Ascending aorta (tissue), 2 donors: ENCODE measurements around the gene ZDHHC18. TPM values are rescaled to one million over a fixed set of nuclear protein-coding genes. Genes with fewer than 3 reads are reported as not detected.
A peak's percentile ranks its signal among the peaks of the same experiment; 100 is the strongest.

Experiments
- DNase-seq, 2 donors: peaks; one replicate each; pipeline ENCODE4 v3.0.0-alpha.2; 2019; ENCODE audit warnings: low spot score in 2 of 2
- H3K27ac ChIP-seq, 2 donors: fragments of 200-600 bp; sonication (generic); one replicate each; pipeline ENCODE4 v1.5.1; 2016 to 2017; ENCODE audit warnings: mild to moderate bottlenecking in 1 of 2
- H3K27me3 ChIP-seq: fragments of 200-600 bp; sonication (generic); one replicate; pipeline ENCODE4 v1.5.1; 2017
- H3K36me3 ChIP-seq, 2 donors: fragments of 200-600 bp; sonication (generic); one replicate each; pipeline ENCODE4 v1.5.1; 2016
- H3K4me1 ChIP-seq, 2 donors: fragments of 200-600 bp; sonication (generic); one replicate each; pipeline ENCODE4 v1.5.1; 2016 to 2017; ENCODE audit warnings: mild to moderate bottlenecking in 1 of 2
- H3K4me3 ChIP-seq, 2 donors: fragments of 200-600 bp; sonication (generic); one replicate each; pipeline ENCODE4 v1.5.1; 2016 to 2017; ENCODE audit warnings: mild to moderate bottlenecking in 1 of 2
- H3K9me3 ChIP-seq, 2 donors: fragments of 200-600 bp; sonication (generic); one replicate each; pipeline ENCODE4 v1.5.1; 2016
- CTCF ChIP-seq, 3 experiments: fragments of 200-600 bp in 2 of 3; fragments of 450-650 bp in 1 of 3; sonication (generic) in 2 of 3; IDR thresholded peaks; one replicate each; pipeline ENCODE4 v1.5.1; 2016 to 2019; ENCODE audit warnings: antibody characterized with exemption in 3 of 3, mild to moderate bottlenecking in 1 of 3, moderate library complexity in 1 of 3
- intact Hi-C: fragments of 100-400 bp; cut with DNase I; formaldehyde crosslinking; loops from one replicate; pipeline ENCODE4 v1.15.1; 2023
- total RNA-seq: library from RNA; depleted of rRNA; stranded (reverse); fragments of >200 nt; gene quantifications from one replicate; pipeline ENCODE4 v1.1.0, GENCODE V29; 2016

The ZDHHC18 gene
- total RNA-seq, 1 donor from 2014 or later, result 36.0 TPM

GRCh38 chr1:26894263-26894662 is 67.8 kb downstream of the ZDHHC18 start:
- H3K4me3 ChIP-seq, result no peak overlapping the region
- H3K36me3 ChIP-seq, result peaks cover 49 to 53% of the 10 kb centered on the region in 2 donors
- intact Hi-C loops, result no loop called here
- no peaks in the 10 kb centered on the region for H3K27me3 ChIP-seq
- peaks cover 6 to 13% of the 10 kb centered on the region in 2 donors for H3K4me1 ChIP-seq
- no peaks in the 10 kb centered on the region for H3K9me3 ChIP-seq
- no peak for TF ChIP-seq CTCF (IDR thresholded peaks at IDR 0.05)
- DNase-seq, result no peak
- no peak overlapping the region for H3K27ac ChIP-seq

- Histone ChIP-seq H3K27ac (no peak overlapping the region), H3K27me3 (no peaks in the 10 kb centered on the region), H3K4me1 (peaks cover 6 to 15% of the 10 kb centered on the region in 2 donors), H3K9me3 (no peaks in the 10 kb centered on the region), H3K36me3 (peaks cover 46 to 49% of the 10 kb centered on the region in 2 donors), H3K4me3 (no peak overlapping the region)
- intact Hi-C loops, result no loop called here
- no peak for TF ChIP-seq CTCF (IDR thresholded peaks at IDR 0.05)
- DNase-seq, result no peak
These were observed 70.9 kb downstream of the ZDHHC18 start for GRCh38 chr1:26897351-26897750.

- H3K4me3 ChIP-seq, result peak within 1 kb of the TSS; percentile 66 to 95
- intact Hi-C loops, result loop anchor here (1.0 kb wide), 2 partner anchors 10 to 21 kb away; partner anchors contain the start of genes GPN2 and NUDC
These were observed 73.7 kb downstream of the ZDHHC18 start, which contains the start of gene GPATCH3 for GRCh38 chr1:26900001-26900814. Gene GPATCH3 (minus strand): TSS chr1:26900467. CDS start chr1:26900442, 25 bp downstream.

GRCh38 chr1:26900815-26901511 is 74.5 kb downstream of the ZDHHC18 start:
- H3K27ac ChIP-seq, result peak overlapping the region; percentile 67 to 87
- peaks cover 16 to 20% of the 10 kb centered on the region in 2 donors for H3K36me3 ChIP-seq
- peaks cover 6 to 15% of the 10 kb centered on the region in 2 donors for H3K4me1 ChIP-seq
- no peaks in the 10 kb centered on the region for H3K9me3 ChIP-seq
- intact Hi-C loops, result loop anchor here (1.0 kb wide), 2 partner anchors 11 to 20 kb away; partner anchors contain the start of genes GPN2 and NUDC
- no peak for TF ChIP-seq CTCF (IDR thresholded peaks at IDR 0.05)
- H3K27me3 ChIP-seq, result no peaks in the 10 kb centered on the region
- peak overlapping the region; percentile 66 to 95 for H3K4me3 ChIP-seq
- DNase-seq, result no peak

More at GRCh38 chr1:26900001-26900814, 73.7 kb downstream of the ZDHHC18 start, which contains the start of gene GPATCH3:
- TF ChIP-seq CTCF (IDR thresholded peaks at IDR 0.05), result no peak
- H3K36me3 ChIP-seq, result peaks cover 17 to 22% of the 10 kb centered on the region in 2 donors
- DNase-seq, result peak; percentile 57 to 96
- H3K27me3 ChIP-seq, result no peaks in the 10 kb centered on the region
- H3K4me1 ChIP-seq, result peaks cover 6 to 15% of the 10 kb centered on the region in 2 donors
- peak within 1 kb of the TSS; percentile 67 to 87 for H3K27ac ChIP-seq
- H3K9me3 ChIP-seq, result no peaks in the 10 kb centered on the region

Other genes with a start within 250 kb of the ZDHHC18 start
- 104 TPM for gene ARID1A, start 130.7 kb upstream of the ZDHHC18 start, total RNA-seq
- gene PIGV, start 38.7 kb upstream of the ZDHHC18 start, total RNA-seq, result 8.8 TPM
- 17.8 TPM for gene SFN, start 36.5 kb downstream of the ZDHHC18 start, total RNA-seq
- 7.5 TPM for gene GPN2, start 63.6 kb downstream of the ZDHHC18 start, total RNA-seq
- gene GPATCH3, start 73.8 kb downstream of the ZDHHC18 start, total RNA-seq, result 2.0 TPM
- not detected for gene NR0B2, start 87.3 kb downstream of the ZDHHC18 start, total RNA-seq
- 19.2 TPM for gene NUDC, start 95.1 kb downstream of the ZDHHC18 start, total RNA-seq
- gene KDF1, start 133.8 kb downstream of the ZDHHC18 start, total RNA-seq, result not detected
- gene TRNP1, start 167.0 kb downstream of the ZDHHC18 start, total RNA-seq, result 37.6 TPM
- gene TENT5B, start 186.2 kb downstream of the ZDHHC18 start, total RNA-seq, result 45.4 TPM